Neuron (in vitro differentiated cells): Measurements from ENCODE around the gene NUMB.
"Not testable (repeated sequence)": the region's sequence is repeated elsewhere in the genome, so short reads cannot be mapped to it uniquely, and the experiment has no call there.

Experiments used
- H2AFZ ChIP-seq: one replicate; pipeline ENCODE4 v1.6.1; 2013; ENCODE audit warnings: low read depth, mild to moderate bottlenecking, inconsistent platforms, low read length, moderate library complexity
- H3K27me3 ChIP-seq: one replicate; pipeline ENCODE4 v1.6.1; 2013; ENCODE audit warnings: low read length; ENCODE audit not compliant: insufficient read depth
- H3K36me3 ChIP-seq: one replicate; pipeline ENCODE4 v1.6.1; 2013; ENCODE audit warnings: low read length; ENCODE audit not compliant: insufficient read depth
- H3K4me1 ChIP-seq: one replicate; pipeline ENCODE4 v1.6.1; 2013; ENCODE audit warnings: low read length; ENCODE audit not compliant: insufficient read depth
- H3K4me3 ChIP-seq: 2 replicates; pipeline ENCODE4 v1.5.1; 2013; ENCODE audit warnings: mild to moderate bottlenecking, low read length, moderate library complexity
- H3K9me3 ChIP-seq: one replicate; pipeline ENCODE4 v1.6.1; 2013; ENCODE audit warnings: low read length

The NUMB gene

DNA sequence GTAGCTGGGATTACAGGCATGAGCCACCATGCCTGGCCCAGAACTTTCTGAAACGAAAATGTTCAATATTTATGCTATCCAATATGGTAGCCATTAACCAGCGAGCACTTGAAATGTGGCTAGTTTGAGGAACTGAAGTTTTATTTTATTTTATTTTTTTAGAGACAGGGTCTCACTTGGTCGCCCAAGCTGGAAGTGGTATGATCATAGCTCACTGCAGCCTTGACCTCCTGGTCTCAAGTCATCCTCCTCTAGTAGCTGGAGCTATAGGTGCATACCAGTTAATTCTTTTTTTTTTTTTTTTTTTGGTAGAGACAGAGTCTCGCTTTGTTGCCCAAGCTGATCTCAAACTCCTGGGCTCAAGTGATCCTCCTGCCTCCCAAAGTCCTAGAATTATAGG is 73.3 kb downstream of the NUMB start:
- not testable (repeated sequence) for H2AFZ ChIP-seq, H3K36me3 ChIP-seq, H3K9me3 ChIP-seq, H3K27me3 ChIP-seq, H3K4me1 ChIP-seq, H3K4me3 ChIP-seq

DNA sequence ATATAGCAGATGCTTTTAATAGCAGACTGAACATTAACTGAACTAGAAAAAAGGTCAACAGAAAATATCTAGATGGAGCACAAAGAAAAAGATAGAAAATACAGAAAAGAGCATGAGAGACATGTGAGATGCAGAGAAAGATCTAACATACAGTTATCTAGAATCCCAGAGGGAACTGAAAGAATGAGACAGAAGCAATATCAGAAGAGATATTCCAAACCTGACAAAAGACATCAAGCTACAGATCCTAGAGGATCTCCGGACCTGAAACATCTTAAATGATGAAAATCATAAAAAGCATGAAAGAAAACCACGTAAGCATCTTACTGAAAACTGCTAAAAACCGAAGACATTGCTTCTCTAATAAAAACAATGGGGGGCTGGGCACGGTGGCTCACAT is 75.0 kb downstream of the NUMB start:
- no peaks in the 10 kb centered on the region for H3K4me1 ChIP-seq
- no peaks in the 10 kb centered on the region for H3K36me3 ChIP-seq
- no peak overlapping the region for H2AFZ ChIP-seq
- H3K9me3 ChIP-seq: peaks cover 2% of the 10 kb centered on the region
- no peak overlapping the region for H3K4me3 ChIP-seq
- no peaks in the 10 kb centered on the region for H3K27me3 ChIP-seq

DNA sequence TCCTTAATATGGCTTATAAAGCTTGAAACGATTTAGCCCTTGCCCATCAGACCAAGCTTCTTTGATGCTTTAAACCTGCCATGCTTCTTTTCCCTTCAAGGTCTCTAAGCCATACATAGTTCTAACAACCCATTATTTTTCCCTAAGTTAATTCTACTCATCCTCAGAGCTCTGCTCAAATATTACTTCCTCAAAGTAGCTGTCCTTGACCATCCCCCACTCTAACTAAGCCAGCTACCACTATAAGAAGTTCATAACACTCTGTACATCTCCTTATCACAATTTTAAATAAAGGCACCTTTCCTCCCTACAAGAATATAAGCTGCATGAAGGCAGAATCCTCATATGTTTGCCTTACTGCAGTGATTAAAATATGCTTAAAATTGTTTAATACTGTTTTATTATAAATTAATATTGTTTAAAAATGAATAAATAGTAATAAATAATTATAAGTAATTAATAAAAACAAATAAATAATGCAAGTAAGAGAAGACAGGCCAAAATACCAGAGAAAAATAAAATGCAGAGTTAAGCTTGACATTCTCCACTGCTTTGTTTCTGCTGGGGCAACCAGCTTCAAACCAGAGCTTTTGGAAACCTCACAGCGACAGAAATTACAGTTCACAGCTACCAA is 76.8 kb downstream of the NUMB start:
- no peaks in the 10 kb centered on the region for H3K27me3 ChIP-seq

DNA sequence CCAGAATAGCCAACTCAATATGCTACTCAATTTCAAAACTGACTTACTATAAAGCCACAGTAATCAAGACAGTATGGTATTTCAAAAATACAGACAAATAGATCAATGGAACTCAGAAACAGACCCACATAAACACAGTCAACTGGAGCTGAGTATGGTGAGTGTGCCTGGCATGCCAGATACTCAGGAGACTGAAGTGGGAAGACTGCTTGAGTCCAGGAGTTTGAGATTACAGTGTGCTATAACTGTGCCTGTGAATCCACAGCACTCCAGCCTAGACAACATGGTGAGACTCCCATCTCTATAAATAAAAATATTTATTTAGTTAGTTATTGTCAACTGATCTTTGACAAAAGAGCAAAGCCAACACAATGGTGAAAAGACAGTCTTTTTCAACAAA is 81.8 kb downstream of the NUMB start:
- H3K27me3 ChIP-seq: no peaks in the 10 kb centered on the region
- H3K36me3 ChIP-seq: no peaks in the 10 kb centered on the region
- no peak overlapping the region for H2AFZ ChIP-seq
- H3K9me3 ChIP-seq: no peaks in the 10 kb centered on the region
- H3K4me1 ChIP-seq: no peaks in the 10 kb centered on the region
- H3K4me3 ChIP-seq: no peak overlapping the region

More for the DNA sequence above, 76.8 kb downstream of the NUMB start:
- Histone ChIP-seq H3K4me1 (no peaks in the 10 kb centered on the region), H2AFZ (no peak overlapping the region), H3K4me3 (no peak overlapping the region), H3K9me3 (peaks cover 2% of the 10 kb centered on the region), H3K36me3 (no peaks in the 10 kb centered on the region)

DNA sequence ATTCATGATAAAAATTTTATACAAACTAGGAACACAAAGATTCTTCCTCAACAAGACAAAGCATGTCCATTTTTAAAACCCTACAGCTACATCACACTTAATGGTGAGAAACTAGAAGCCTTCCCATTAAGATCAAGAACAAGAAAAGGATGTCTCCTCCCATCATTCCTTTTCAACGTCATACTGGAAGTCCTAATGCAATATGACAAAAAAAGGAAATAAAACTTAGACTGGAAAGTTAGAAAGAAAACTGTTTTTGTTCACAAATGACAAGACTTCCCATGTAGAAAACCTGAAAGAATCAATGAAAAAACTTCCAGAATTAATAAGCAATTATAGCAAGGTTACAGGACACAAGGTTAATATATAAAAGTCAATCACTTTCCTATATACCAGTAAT is 82.5 kb downstream of the NUMB start:
- Histone ChIP-seq H3K27me3 (no peaks in the 10 kb centered on the region), H2AFZ (no peak overlapping the region), H3K4me1 (no peaks in the 10 kb centered on the region), H3K36me3 (no peaks in the 10 kb centered on the region), H3K4me3 (no peak overlapping the region), H3K9me3 (no peaks in the 10 kb centered on the region)

DNA sequence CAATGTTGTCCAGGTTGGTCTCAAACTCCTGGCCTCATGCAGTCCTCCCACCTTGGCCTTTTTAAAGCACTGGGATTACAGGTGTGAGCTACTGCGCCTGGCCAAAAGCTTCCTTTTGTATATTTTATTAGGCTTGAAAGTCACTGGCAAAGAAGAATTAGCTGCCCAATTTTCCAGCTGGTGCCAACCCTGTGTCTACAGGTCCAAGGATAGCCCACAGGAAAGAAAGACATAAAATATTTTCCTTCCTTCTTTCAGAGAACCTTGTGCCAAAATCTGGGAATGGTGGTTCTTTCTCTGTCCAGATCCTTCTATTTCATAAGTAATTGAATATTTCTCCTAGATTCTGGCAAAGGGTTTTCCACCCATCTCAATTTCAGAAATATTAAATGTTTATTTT is 84.1 kb downstream of the NUMB start:
- H3K4me3 ChIP-seq: no peak overlapping the region
- H3K9me3 ChIP-seq: no peaks in the 10 kb centered on the region
- H3K36me3 ChIP-seq: no peaks in the 10 kb centered on the region
- H3K4me1 ChIP-seq: no peaks in the 10 kb centered on the region
- H3K27me3 ChIP-seq: no peaks in the 10 kb centered on the region
- H2AFZ ChIP-seq: no peak overlapping the region

DNA sequence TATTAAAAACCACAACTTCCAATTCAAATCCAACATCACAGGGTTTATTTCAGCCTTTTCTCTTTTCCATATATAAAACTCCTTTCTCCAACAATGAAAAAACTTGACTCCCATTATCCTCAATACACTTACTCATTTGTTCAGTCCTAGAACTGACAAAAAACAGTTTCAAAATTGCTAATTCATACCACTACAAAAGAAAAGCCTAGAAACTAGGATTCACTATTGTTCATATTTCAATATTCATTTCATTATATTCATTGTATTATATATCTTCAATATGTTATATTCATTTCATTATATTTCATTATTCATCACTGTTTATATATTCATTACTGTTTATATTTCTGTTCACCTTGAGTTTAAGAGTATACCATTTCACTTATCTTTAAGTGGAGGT is 85.8 kb downstream of the NUMB start:
- Histone ChIP-seq H3K4me3 (no peak overlapping the region), H3K27me3 (no peaks in the 10 kb centered on the region), H3K9me3 (no peaks in the 10 kb centered on the region), H3K4me1 (no peaks in the 10 kb centered on the region), H2AFZ (no peak overlapping the region), H3K36me3 (no peaks in the 10 kb centered on the region)

DNA sequence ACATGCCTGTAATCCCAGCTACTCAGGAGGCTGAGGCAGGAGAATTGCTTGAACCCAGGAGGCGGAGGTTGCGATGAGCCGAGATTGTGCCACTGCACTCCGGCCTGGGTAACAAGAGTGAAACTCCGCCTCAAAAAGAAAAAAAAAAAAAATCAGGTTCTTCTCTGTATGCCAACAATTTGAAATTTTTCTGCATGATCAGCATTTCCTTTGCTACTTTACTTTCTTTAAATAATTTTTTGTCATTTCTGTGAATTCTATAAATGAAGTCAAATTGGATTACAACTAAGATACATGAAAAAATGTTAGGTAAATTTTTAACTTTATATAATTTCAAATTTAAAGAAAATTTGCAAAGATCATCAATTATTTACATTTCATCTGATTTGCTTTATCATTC is 87.8 kb downstream of the NUMB start:
- peaks cover 13% of the 10 kb centered on the region for H3K4me1 ChIP-seq

DNA sequence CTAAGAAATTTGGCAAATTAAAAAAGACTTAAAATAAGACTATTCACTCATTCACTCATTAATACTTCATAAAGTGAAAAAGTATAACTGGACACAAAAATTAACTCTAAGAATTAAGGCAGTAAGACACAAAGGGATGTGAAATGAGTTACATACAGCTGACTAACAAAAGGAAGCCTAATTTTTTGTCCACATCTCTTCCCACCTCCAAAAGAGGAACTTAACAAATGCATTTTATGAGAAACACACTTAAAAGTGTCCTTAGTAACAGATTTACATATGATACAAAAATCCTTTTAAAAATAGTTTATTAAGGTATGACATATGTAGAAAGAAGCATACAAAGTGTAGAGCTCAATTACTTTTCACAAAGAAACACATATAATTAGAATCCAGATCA is 88.9 kb downstream of the NUMB start:
- H3K4me1 ChIP-seq: peaks cover 14% of the 10 kb centered on the region
- H3K4me3 ChIP-seq: no peak overlapping the region
- H3K36me3 ChIP-seq: no peaks in the 10 kb centered on the region
- H3K27me3 ChIP-seq: no peaks in the 10 kb centered on the region
- H3K9me3 ChIP-seq: no peaks in the 10 kb centered on the region
- H2AFZ ChIP-seq: no peak overlapping the region

More for the DNA sequence above, 87.8 kb downstream of the NUMB start:
- Histone ChIP-seq H2AFZ (no peak overlapping the region), H3K4me3 (no peak overlapping the region), H3K27me3 (no peaks in the 10 kb centered on the region), H3K36me3 (no peaks in the 10 kb centered on the region), H3K9me3 (no peaks in the 10 kb centered on the region)

DNA sequence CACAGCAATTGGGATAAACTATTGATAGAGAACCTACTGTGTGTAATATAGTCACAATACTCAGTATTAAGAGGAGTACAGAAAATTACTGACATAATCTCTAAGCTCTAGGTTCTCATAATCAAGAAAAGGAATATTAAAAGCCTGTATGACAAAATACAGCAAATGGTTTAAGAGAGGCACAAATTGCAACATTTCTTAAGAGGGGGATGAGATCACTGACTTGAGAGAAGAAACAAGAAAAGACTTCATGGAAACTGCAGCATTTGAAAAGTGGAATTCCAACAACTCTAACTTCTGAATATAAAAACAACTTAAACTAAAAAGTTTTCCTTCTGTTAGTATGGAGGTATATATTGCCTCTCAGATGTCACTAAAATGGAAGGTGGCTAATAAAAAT is 89.7 kb downstream of the NUMB start:
- peaks cover 1% of the 10 kb centered on the region for H3K36me3 ChIP-seq
- H3K9me3 ChIP-seq: no peaks in the 10 kb centered on the region
- no peak overlapping the region for H2AFZ ChIP-seq
- peaks cover 14% of the 10 kb centered on the region for H3K4me1 ChIP-seq
- H3K27me3 ChIP-seq: no peaks in the 10 kb centered on the region
- no peak overlapping the region for H3K4me3 ChIP-seq

DNA sequence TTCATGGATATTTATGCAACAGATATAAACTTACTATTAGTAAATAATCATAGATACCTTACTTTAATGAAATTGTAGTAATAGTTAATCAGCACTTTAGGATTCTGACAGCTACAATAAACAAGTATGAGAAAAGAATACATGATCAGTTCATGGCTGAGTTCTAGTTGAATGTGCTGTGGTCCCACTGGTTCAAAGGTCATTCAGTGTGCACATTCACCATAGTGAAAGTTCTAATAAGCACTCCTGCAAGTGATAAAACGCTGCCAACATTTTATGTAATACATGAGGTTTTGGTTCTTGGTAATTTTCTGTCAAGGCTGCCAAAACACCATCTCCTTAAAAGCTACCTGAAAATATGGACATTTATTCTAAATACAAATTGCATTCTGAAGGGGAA is 92.6 kb downstream of the NUMB start:
- H3K27me3 ChIP-seq: no peaks in the 10 kb centered on the region
- H3K4me1 ChIP-seq: peaks cover 14% of the 10 kb centered on the region

DNA sequence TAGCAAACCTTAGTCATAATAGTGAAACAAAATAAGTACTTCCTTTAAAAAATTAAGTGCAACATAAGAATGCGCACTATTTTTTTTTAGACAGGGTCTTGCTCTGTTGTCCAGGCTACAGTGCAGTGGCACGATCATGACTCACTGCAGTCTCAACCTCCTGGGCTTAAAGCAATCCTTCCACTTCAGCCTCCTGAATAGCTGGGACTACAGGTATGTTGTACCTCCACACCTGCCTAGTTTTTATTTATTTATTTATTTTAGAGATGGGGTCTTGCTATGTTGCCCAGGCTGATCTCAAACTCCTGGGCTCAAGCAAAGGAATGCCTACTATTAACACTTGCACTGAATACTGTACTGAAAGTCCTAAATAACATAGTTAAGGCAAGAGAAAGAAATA is 93.8 kb downstream of the NUMB start:
- Histone ChIP-seq H2AFZ (no peak overlapping the region), H3K9me3 (no peaks in the 10 kb centered on the region), H3K4me1 (peaks cover 14% of the 10 kb centered on the region), H3K36me3 (peaks cover 2% of the 10 kb centered on the region), H3K4me3 (no peak overlapping the region), H3K27me3 (no peaks in the 10 kb centered on the region)

More for the DNA sequence above, 92.6 kb downstream of the NUMB start:
- peaks cover 2% of the 10 kb centered on the region for H3K36me3 ChIP-seq
- H3K4me3 ChIP-seq: no peak overlapping the region
- no peaks in the 10 kb centered on the region for H3K9me3 ChIP-seq
- H2AFZ ChIP-seq: no peak overlapping the region

DNA sequence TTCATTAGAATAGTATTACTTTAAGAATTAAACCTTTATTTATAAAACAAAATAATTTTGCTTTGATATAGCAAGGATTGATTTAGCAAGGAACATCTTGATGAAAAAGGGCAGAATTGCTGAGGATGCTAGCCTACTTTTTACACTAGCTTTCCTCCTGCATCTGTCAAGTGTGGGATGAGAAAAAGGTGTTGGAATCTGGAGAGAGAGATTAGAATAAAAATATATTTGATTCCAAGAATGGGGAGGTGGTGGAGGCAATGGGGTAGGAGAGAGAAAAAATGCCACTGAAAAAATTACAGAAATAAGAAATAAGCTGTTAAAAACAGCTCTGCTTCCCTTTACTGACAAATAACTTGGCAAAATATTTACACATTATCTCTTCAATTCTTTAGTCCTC is 98.9 kb downstream of the NUMB start:
- Histone ChIP-seq H3K27me3 (no peaks in the 10 kb centered on the region), H3K9me3 (no peaks in the 10 kb centered on the region), H3K4me1 (no peaks in the 10 kb centered on the region), H2AFZ (no peak overlapping the region), H3K4me3 (no peak overlapping the region), H3K36me3 (peaks cover 4% of the 10 kb centered on the region)

DNA sequence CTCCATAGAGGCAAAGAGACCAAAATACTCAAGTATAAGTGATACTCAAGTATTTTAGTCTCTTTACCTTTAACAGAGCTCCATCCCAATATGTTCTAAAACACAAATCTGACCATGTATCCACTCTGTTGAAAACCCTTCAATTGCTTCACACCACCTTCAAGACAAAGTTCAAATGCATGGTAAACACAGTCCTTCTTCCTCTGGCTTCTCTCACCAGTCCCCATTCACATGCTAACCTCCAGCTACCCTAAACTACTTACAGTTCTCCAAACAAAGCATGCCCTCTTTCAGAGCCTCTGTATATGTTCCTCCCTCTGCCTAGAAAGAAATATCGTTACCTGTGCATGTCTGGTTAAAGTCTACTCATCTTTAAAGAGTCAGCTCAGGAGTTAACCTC is 100.2 kb downstream of the NUMB start:
- H3K4me1 ChIP-seq: no peaks in the 10 kb centered on the region
- H3K4me3 ChIP-seq: no peak overlapping the region
- no peaks in the 10 kb centered on the region for H3K9me3 ChIP-seq
- H3K27me3 ChIP-seq: no peaks in the 10 kb centered on the region
- peaks cover 4% of the 10 kb centered on the region for H3K36me3 ChIP-seq
- no peak overlapping the region for H2AFZ ChIP-seq
